HL-60 (cell line): ENCODE data around the gene PPP1R13L.

ENCODE experiments used
- CTCF ChIP-seq: IDR thresholded peaks from one replicate; pipeline ENCODE4 v1.5.1; 2011; ENCODE audit warnings: low read length, control low read depth, inconsistent platforms; ENCODE audit not compliant: insufficient read depth
- GABPA ChIP-seq: IDR thresholded peaks from 2 replicates; pipeline ENCODE4 v1.6.1; 2012; ENCODE audit warnings: low read depth
- POLR2AphosphoS5 ChIP-seq: IDR thresholded peaks from 2 replicates; pipeline ENCODE4 v1.6.1; 2012; ENCODE audit warnings: low read depth
- REST ChIP-seq: IDR thresholded peaks from 2 replicates; pipeline ENCODE4 v1.6.1; 2012; ENCODE audit warnings: low read depth; ENCODE audit not compliant: insufficient replicate concordance
- SPI1 ChIP-seq: IDR thresholded peaks from 2 replicates; pipeline ENCODE4 v1.6.1; 2012; ENCODE audit warnings: low read depth, mild to moderate bottlenecking, borderline replicate concordance

GRCh38 chr19:45443462-45444317 is 38.8 kb upstream of the PPP1R13L start:
- TF ChIP-seq POLR2AphosphoS5 (no peak), REST (no peak), CTCF (no peak), SPI1 (no peak), GABPA (no peak; the same call in 1 of the 2 replicates)
